ENCODE measurements around the gene KCNAB2. TPM values are rescaled to one million over a fixed set of nuclear protein-coding genes. Genes with fewer than 3 reads are reported as not detected.

The KCNAB2 gene
- total and polyA plus RNA-seq, 2 donors (not counting 1 experiment from before 2014, with no cell fraction given), result 90.7 to 143 TPM

DNA sequence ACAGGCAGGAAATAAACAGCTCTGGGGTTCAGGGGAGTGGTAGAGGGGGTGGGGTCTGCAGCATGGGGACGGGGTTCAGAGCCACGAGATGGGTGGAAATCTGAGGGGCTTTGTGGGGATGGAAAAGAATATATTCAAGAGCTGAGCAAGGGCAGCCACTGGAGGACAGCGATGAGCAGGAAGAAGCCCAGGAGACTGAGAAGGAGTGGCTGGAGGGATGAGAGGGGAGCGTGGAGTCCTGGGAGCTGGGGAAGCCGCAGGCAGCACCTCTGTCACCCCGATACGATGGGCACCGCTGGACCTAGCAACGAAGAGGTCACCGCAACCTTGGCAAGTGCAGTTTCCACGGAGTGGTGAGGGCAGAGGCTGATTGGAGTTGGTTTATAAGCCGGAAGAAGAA lies 10.0 kb upstream of the KCNAB2 start:
- no peak for DNase-seq
- Histone ChIP-seq H3K79me2 (ENCODE audit: control insufficient read depth, insufficient read depth, low read length) (peaks cover 92% of the 10 kb centered on the region), H3K27me3 (replicated peaks in 1 of 4; ENCODE audit: control extremely low read depth in 1 of 4, control insufficient read depth in 3 of 4, insufficient read depth in 4 of 4, low read length in 3 of 4) (no peaks in the 10 kb centered on the region), H3K9ac (ENCODE audit: low read length) (no peak overlapping the region), H3K9me3 (ENCODE audit: control extremely low read depth in 1 of 3, control insufficient read depth in 2 of 3, insufficient read depth in 1 of 3, low read length in 2 of 3) (no peaks in the 10 kb centered on the region), H3K36me3 (replicated peaks in 1 of 2; ENCODE audit: control extremely low read depth in 1 of 2, control insufficient read depth in 1 of 2, extremely low read depth in 1 of 2, insufficient read depth in 2 of 2, low read length in 1 of 2) (peaks cover 0 to 26% of the 10 kb centered on the region in 2 experiments), H3K27ac (ENCODE audit: low read length in 2 of 2) (no peak overlapping the region), H3K4me3 (ENCODE audit: control extremely low read depth in 1 of 5, extremely low read depth in 1 of 5, insufficient read depth in 1 of 5, low read depth in 2 of 5, low read length in 4 of 5) (no peak overlapping the region), H3K4me1 (ENCODE audit: control insufficient read depth in 2 of 2, insufficient read depth in 2 of 2, low read length in 2 of 2) (peaks cover 14 to 20% of the 10 kb centered on the region in 2 donors), H2AFZ (ENCODE audit: insufficient read depth, low read depth, low read length, poor library complexity, severe bottlenecking) (no peak overlapping the region), H4K20me1 (ENCODE audit: control insufficient read depth, insufficient read depth, low read length, poor library complexity, severe bottlenecking) (peaks cover 95% of the 10 kb centered on the region), H3K4me2 (replicated peaks; ENCODE audit: low read depth, low read length, poor library complexity, severe bottlenecking) (no peak overlapping the region)
- H3K27me3 Mint-ChIP-seq, result no peaks in the 10 kb centered on the region
- no peak overlapping the region for H3K4me3 Mint-ChIP-seq
- ChIA-PET POLR2A (no interaction called here), CTCF (no interaction called here)
- no peak overlapping the region for H3K27ac Mint-ChIP-seq
- intact Hi-C loops (cut with micrococcal nuclease), result no loop called here
- no peaks in the 10 kb centered on the region for H3K9me3 Mint-ChIP-seq (ENCODE audit: insufficient read depth)
- no peak for ATAC-seq (ENCODE audit: low read depth)
- peaks cover 46% of the 10 kb centered on the region for H3K4me1 Mint-ChIP-seq
- 93% methylated on average over 12 of the region's 12 CpGs for WGBS (ENCODE audit: insufficient coverage)
- TF ChIP-seq EZH2 (IDR thresholded peaks at IDR 0.05; ENCODE audit: borderline replicate concordance, insufficient read depth, low read depth, low read length, poor library complexity, severe bottlenecking) (no peak), CTCF (IDR thresholded peaks at IDR 0.05) (no peak)

- intact Hi-C loops (cut with micrococcal nuclease), result no loop called here
- H3K4me3 ChIP-seq (ENCODE audit: control extremely low read depth in 1 of 5, extremely low read depth in 1 of 5, insufficient read depth in 1 of 5, low read depth in 2 of 5, low read length in 4 of 5), result no peak overlapping the region
- H3K27ac ChIP-seq (ENCODE audit: low read length in 2 of 2), result no peak overlapping the region
- Mint-ChIP-seq H3K9me3 (ENCODE audit: insufficient read depth) (no peaks in the 10 kb centered on the region), H3K27me3 (no peaks in the 10 kb centered on the region), H3K4me1 (peaks cover 34% of the 10 kb centered on the region), H3K27ac (no peak overlapping the region), H3K4me3 (no peak overlapping the region)
- ChIA-PET CTCF (no interaction called here), POLR2A (interaction anchor here (0.7 kb wide), 1 partner anchor 70 kb away, joined by 9 read pairs; no protein-coding TSS in a partner anchor)
- DNase-seq (peak; percentile 39), ATAC-seq (ENCODE audit: low read depth) (peak; percentile 80)
- H3K79me2 ChIP-seq (ENCODE audit: control insufficient read depth, insufficient read depth, low read length), result peaks cover 84% of the 10 kb centered on the region
- TF ChIP-seq EZH2 (IDR thresholded peaks at IDR 0.05; ENCODE audit: borderline replicate concordance, insufficient read depth, low read depth, low read length, poor library complexity, severe bottlenecking) (no peak), CTCF (IDR thresholded peaks at IDR 0.05) (no peak)
- peaks cover 7 to 11% of the 10 kb centered on the region in 2 donors for H3K4me1 ChIP-seq (ENCODE audit: control insufficient read depth in 2 of 2, insufficient read depth in 2 of 2, low read length in 2 of 2)
- peaks cover 0 to 42% of the 10 kb centered on the region in 2 experiments for H3K36me3 ChIP-seq (replicated peaks in 1 of 2; ENCODE audit: control extremely low read depth in 1 of 2, control insufficient read depth in 1 of 2, extremely low read depth in 1 of 2, insufficient read depth in 2 of 2, low read length in 1 of 2)
- peaks cover 95% of the 10 kb centered on the region for H4K20me1 ChIP-seq (ENCODE audit: control insufficient read depth, insufficient read depth, low read length, poor library complexity, severe bottlenecking)
- H3K4me2 ChIP-seq (replicated peaks; ENCODE audit: low read depth, low read length, poor library complexity, severe bottlenecking), result peak overlapping the region; percentile 29
- no peak overlapping the region for H2AFZ ChIP-seq (ENCODE audit: insufficient read depth, low read depth, low read length, poor library complexity, severe bottlenecking)
- H3K9me3 ChIP-seq (ENCODE audit: control extremely low read depth in 1 of 3, control insufficient read depth in 2 of 3, insufficient read depth in 1 of 3, low read length in 2 of 3), result no peaks in the 10 kb centered on the region
- WGBS (ENCODE audit: insufficient coverage), result 0% methylated on average over 9 of the region's 9 CpGs
- no peak overlapping the region for H3K9ac ChIP-seq (ENCODE audit: low read length)
- no peaks in the 10 kb centered on the region for H3K27me3 ChIP-seq (replicated peaks in 1 of 4; ENCODE audit: control extremely low read depth in 1 of 4, control insufficient read depth in 3 of 4, insufficient read depth in 4 of 4, low read length in 3 of 4)
Measured at GRCh38 chr1:6037338-6037762, 8.3 kb upstream of the KCNAB2 start.
